NOMO-1 (cell line): ENCODE data around the gene EHMT1.
"Not testable (repeated sequence)": the region's sequence is repeated elsewhere in the genome, so short reads cannot be mapped to it uniquely, and the experiment has no call there.

Experiments
- DNase-seq, 2 experiments: peaks; one replicate each; lab custom pipeline; 2025; ENCODE audit not compliant: unreplicated experiment in 2 of 2; lab: John Stamatoyannopoulos, UW

Gene EHMT1

DNA sequence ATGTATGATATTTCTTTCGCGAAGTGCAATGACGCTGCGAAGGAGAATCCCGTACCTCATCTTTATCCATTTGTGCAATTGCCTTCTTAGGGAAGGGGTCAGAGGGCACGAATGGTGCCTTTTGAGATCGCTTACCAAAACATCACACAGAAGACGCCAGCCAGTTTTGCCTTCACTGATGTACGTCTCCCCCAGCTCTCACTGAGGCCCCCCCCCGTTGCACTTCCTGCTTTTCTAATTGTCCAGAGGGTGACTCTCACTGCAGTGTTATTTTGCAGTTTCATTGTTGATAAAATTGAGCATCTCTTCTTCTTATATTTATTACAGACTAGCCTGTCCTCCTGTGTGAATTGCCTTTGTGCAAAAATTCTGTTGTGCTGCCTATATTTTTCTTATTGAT is 219.8 kb downstream of the EHMT1 start:
- DNase-seq: no peak

DNA sequence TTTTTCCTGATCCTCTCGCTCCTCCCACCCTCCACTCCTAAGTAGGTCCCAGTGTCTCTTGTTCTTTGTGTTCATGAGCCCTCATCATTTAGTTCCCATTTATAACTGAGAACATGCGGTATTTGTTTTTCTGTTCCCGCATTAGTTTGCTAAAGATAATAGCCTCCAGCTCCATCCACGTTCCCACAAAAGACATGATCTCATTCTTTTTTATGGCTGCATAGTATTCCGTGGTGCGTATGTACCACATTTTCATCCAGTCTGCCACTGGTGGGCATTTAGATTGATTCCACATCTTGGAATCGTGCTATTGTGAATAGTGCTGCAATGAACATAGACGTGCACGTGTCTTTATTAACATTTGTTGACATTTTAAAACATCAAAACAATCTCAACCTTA is 224.6 kb downstream of the EHMT1 start:
- DNase-seq: no peak

DNA sequence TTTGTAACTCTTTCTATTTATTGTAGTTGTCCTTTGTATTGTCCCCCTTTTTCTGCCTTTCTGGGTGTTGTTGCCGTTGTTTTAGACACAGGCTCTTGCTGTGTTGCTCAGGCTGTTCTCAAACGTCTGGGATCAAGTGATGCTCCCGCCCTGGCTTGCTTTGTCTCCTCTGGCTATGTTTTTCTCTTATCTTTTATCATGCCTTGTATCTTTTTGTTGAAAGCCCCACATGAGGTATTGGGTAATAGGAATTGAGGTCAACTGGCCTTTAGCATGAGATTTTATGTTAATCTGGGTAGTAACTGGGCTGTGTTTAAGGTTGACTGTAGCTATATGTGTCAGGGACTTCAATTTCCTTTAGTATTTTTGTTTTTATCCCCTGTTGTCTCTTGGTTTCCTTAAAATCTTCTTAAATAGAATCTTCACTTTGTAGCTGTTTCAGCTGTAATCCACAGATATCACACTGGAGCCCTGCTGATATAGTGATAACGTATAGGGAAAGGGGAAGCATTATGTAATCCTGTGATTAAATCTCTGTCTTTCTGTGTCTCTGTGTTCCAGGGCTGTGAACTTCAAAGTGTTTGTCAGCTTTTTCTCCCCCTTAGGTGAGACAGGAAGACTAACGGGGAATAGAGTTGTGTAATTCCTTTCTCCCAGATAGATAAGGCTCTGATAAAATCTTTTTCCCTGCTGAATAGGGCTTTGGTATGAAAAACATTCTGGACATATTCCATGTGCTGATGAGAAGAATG is 232.9 kb downstream of the EHMT1 start:
- no peak for DNase-seq

DNA sequence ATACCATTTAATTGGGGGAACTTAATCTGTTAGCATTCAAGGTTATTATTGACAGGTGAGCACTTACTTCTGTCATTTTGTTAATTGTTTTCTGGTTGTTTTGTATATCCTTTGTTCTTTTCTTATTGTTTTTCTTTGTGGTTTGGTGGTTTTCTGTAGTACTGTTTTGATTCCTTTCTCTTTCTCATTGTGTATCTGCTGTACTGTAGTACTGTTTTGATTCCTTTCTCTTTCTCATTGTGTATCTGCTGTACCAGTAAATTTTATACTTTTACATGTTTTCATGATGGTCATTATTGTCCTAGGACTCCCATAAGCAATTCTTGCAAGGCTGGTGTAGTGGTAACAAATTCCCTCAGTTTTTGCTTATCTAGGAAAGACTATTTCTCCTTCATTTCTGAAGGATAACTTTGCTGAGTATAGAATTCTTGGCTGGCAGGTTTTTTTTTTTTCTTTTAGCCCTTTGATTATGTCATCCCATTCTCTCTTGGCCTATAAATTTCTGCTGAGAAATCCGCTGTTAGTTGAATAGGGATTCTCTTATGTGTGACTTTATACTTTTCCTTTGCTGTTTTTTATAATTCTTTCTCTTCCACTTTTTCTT is 234.7 kb downstream of the EHMT1 start:
- DNase-seq: no peak

DNA sequence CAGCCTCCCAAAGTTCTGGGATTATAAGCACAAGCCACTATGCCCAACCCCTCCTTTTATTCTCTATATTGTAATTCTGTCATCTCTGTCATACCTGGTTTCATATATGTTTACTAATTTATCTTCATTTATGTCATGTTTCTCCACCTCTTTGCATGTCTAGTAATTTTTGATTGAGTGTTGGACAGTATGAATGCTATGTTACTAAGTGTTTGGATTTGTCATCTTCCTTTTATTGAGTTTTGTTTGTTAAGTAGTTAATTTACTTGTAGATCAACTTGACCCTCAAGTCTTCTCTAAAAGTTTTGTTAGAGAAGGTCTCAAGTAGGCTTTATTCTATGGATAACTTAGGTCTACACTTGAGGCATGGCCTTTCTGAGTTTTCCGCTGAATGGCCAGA is 241.6 kb downstream of the EHMT1 start:
- DNase-seq: no peak

DNA sequence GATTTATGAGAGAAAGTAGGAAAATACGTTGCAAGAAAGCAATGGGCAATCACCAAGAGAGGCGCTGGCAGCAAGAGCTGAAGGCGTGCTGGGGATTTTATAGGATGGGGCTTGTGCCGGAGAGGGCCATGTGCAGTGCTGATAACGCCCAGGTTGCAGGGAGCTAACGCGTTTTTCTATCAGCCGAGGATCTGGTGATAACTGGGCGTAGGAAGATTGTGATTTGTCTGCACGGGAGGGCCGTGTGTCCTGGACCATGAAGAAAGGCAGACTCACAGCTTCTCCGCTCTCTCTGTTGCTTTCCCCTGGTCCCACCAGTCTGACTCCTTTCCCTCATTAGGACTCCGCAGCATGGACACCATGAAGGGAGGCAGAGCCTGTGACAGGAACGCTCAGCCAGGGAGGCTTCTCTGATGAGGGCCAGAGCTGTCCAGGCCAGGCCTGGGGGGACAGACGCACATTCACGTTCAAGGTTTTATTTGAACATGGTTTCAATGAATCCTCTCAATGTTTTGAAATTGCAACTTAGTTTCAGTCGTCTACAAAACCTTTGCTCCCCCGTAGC is 246.9 kb downstream of the EHMT1 start:
- DNase-seq: no peak

DNA sequence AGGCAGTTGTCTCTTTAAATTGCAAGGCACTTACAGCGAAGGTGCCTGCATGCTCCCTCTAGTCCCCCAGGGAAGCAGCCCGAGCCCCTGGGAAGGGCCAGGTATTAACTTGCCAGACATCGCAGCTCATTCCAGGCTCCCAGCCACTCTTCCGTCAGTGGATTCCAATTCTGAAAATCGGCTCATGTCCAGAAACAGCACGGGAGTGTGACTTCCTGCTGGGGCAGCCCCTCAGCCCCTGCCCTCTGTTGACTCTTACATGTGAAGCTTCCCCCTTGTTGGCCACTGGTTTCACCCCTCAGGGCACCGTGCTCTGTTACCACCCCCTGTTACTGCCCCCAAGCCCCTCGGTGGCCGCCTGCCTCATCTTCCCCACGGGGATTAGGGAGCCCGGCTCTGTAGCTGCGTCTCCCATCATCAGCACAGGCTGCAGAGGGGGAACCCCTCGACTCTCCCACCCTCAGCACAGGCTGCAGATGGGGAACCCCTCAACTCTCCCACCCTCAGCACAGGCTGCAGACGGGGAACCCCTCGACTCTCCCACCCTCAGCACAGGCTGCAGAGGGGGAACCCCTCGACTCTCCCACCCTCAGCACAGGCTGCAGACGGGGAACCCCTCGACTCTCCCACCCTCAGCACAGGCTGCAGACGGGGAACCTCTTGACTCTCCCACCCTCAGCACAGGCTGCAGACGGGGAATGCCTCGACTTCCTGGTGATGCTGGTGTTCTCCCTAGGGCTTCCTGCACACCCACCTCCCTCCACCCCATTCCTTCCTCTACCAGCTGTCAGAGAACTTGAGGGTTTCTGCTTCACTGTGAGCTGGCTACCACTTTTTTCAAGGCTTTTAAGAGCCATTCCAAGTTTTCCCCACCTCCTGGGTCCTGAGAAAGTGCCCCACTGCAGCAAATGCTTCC is 247.7 kb downstream of the EHMT1 start:
- no peak for DNase-seq

DNA sequence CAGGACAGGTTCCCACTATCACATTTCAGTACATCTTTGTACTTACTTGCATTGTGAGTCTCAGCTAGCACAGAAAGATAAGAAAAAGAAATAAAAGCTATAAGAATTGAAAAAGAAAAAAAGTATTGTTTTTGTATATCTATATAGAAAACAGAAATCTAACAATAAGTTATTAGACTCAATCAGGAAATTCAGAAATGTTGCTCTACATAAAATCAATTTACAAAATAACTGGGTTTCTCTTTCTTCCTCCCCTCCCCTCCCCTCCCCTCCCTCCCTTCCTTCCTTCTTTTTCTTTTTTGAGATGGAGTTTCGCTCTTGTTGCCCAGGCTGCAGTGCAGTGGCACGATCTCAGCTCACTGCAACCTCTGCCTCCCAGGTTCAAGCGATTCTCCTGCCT is 251.6 kb downstream of the EHMT1 start:
- no peak for DNase-seq

DNA sequence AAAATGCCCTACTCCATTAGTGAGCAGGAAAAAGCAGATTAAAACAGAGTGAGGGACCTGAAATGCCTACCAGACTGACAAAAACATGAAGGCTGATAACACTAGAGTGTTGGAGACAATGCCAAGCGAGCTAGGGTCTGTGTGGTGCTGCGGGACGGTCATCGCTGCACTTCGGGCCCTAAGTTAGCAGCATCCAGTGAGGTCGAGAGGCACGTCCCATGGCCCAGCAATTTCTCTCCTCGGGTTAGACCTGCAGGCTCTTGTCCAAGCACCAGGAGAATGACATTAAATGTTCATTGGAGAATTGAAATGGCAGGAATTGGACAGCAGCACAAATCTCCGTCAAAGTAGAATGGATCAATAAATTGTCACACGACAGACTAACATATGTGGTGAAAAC is 253.5 kb downstream of the EHMT1 start:
- no peak for DNase-seq

DNA sequence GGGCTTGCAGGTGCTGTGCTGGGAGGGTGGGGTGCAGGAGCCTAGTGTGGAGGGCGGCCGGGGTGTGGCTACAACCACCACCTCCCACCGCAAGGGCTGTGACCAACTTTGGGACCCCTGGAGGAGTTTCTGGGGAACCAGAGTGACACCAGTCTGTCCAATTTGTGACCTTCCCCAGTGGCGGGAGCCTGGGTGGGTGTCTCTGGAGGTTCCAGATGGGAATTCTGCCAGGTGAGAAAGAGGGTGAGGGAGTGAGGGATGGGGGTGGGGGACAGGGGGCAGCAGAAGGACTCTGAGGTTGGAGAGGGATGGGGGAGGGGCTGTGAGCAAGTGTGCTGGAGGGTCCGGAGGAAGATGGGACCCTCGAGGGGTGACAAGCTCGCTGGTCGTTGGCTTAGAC is 254.6 kb downstream of the EHMT1 start:
- DNase-seq: no peak

DNA sequence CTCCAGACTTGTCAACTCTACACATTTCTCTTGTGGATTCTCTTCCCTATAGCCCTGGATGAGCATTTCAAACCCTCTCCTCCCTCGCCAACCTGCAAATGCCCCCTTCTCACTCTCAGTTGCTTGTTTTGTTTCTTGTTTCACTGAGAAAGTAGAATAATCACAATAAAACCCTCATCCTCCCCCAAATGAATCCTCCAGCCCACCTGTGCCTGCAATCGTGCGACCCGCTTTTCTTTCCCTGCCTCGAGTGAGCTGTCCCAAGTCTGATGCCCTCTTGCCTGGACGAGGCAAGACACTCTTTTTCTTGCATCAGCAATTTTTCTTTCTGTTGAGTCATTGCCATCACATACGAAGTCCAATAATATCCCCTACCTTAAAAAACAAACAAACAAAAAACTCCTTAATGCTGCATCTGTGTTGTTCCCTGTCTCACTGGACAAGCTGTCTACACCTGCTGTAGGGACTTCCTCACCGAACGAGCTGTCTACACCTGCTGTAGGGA is 255.1 kb downstream of the EHMT1 start:
- DNase-seq: no peak

DNA sequence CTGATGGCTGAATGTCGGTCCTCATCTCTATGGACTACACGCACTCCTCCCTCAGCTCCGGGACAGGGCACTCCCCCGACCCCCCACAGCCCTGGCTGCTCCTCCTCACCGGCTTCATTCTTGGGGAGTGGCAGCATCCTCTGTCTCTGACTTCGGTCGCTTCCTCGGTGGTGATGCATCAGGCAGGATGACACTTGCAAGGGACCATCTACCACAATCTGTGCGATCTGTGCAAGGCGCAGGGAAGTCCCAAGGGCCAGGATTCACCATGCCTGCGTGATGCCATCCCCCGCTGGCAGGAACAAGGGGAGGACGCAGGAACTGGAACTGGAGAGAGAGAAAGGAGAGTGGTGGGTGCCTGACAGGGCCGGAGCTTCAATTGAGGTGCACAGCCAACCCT is 256.5 kb downstream of the EHMT1 start:
- no peak for DNase-seq

DNA sequence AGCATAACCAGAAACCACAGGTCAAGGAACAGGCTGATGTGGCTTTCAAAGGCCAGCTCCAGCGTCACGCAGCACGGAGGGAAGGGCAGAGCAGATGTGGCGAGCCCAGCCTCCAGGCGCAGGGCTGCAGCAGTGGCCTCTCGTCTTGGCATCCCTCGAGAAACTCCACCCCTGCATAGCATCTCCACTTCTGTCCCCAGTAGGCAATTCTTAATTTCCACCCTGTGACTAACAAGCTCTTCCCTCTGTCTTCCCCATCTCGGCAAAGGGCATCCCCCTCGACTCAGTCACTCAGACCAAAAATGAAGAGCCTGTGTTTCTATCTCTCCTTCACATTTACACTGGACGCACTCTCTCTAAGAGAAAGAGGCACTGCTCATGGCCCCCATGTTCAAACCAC is 257.0 kb downstream of the EHMT1 start:
- no peak for DNase-seq

DNA sequence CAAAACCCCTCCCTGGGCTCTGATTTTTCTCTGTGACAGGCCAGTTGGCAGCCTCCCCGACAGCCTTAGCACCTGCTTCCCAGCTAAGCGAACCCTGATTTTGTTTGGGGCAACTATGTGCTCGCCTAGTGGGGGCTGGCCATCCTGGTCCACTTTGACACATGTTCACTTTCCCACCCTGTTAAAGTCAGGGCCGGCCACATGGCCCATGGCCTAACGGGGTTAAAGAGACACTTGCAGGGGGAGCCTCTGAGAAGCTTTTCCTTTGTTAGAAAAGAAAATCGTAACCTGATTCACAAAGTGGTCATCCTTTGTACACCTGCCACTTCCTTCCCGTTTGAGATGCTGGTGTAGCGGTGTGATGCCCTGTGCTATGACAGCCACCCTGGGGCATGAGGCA is 257.5 kb downstream of the EHMT1 start:
- no peak for DNase-seq

DNA sequence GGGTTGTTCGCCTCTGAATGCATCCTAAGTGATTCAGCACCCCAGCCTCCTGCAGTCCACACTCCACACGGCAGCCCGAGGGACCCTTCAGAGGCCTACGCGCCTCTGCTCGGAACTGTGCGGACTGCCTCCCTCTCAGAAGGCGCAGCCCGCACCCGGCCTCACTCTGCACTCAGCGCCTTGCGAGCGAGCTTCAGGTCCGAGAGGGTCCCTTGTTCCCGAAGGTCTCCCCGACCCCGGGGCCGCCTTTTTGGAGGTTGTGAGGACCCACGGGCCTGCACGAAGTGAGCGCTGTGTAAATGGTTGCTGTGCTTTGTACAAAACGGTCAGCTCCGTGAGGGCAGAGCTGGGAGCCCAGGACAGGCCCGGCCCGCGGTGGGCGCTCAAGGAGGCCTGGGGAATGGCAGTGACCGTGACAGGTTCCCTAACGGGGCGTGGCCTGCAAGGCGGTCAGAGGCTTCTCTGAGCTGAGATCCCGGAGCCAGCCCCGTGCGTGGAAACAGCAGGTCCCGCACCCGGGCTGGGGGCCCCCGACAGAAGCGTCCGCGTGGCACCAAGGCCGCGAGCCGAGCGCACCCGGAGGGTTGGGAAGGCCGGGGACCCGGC is 258.1 kb downstream of the EHMT1 start:
- no peak for DNase-seq

DNA sequence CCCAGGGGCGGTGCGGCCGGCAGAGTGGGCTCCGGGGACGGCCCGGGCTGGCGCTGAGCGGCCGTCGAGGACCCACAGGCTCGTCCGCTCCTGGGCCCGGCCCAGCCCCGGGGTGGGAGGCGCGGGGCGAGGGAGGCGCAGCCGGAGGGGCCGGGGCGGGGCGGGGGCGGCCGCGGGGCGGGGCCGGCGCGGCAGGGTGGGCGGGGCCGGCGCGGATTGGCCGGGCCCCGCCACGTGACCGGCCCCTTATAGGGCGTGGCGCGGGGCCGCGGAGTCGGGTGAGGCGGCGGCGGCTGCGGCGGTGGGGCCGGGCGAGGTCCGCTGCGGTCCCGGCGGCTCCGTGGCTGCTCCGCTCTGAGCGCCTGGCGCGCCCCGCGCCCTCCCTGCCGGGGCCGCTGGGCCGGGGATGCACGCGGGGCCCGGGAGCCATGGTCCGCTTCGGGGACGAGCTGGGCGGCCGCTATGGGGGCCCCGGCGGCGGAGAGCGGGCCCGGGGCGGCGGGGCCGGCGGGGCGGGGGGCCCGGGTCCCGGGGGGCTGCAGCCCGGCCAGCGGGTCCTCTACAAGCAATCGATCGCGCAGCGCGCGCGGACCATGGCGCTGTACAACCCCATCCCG is 258.8 kb downstream of the EHMT1 start, which contains the start of gene CACNA1B:
CACNA1B (plus strand) TSS at position 277 of the 617 bp plus-strand sequence; CDS start at position 429, 152 bp downstream.
- not testable (repeated sequence) for DNase-seq

DNA sequence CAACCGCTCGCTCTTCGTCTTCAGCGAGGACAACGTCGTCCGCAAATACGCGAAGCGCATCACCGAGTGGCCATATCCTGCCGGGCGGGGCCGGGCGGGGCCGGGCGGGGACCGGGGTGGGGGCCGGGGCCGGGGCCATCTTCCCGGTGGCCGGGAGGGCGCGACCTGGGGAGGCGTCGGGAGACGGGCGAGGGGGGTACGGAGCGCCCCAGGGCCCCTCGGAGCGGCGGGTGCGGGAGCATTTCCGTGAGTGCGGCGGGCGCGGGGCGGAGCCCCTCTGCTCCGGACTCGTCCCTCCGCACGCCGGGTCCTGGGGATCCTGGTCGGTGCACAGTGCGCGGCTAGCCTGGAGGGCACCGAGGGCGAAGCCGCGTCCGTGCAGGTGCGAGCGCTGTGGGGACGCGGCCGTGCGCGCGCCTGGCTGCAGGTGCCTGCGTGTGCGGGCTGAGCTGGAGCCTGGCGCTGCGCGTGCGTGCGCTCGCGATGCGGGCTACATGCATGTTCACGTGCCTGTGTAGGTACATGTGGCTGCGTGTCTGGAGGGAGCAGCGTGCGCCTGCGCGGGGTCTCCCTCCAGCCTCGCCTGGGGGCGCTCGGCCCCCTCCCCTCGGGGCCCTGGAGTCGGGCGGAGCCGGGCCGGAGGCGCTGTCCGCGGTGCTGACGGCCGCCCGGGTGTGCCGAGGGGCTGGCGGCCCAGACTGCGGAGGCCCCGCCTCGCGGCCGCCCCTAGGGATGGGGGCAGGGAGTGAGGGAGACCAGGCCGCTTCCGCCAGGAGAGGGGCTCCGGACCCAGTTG is 259.5 kb downstream of the EHMT1 start:
- DNase-seq: no peak

DNA sequence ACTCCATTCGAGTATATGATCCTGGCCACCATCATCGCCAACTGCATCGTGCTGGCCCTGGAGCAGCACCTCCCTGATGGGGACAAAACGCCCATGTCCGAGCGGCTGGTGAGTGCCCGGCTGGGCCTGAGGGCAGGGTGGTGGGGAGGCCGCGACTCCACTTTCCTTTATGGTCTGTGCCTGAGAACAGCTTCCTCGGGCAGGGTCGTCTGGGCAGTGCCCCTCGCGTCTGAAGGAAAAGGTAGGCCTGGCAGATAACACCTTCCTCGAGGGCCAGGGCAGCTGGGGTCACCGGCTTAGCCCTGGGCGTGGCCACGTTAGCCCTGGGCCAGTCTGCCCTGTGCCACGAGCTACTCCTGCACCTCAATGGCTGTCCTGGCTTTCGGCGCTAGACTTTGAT is 260.2 kb downstream of the EHMT1 start:
- no peak for DNase-seq

DNA sequence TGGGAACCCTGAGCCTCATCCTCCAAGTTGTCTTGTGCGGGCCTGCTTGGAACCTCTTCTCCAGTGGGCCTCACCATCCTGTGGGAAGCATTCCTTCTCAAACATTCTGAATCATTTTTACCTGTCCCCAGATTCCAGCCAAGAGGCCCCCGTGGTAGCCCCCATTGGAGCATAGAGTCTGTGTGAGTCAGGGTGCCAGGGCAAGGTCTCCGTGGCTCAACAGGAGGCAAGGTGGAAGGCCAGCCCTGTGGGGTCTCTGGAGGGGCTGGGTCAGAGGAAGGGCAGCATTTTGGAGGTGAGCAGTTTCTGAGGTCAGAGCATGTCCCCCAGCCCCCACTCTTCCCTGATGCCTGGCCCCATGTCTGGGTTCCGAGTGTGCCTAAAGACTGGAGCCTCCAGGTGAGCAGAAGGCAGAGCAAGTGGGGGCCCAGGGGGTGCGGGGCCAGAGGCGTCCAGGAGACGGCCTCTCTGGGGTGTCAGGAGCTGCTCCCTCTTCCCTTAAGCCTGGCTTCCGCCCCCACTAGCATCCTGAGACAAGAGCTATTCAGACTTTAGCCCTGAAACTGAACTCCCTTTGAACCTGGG is 260.9 kb downstream of the EHMT1 start:
- DNase-seq: no peak
